Ecto neural progenitor cell (in vitro differentiated cells): ENCODE results near the gene ACOX3.

ENCODE experiments used
- DNase-seq: peaks from one replicate; pipeline ENCODE4 v3.0.0-alpha.2; 2018; ENCODE audit warnings: low spot score

Gene ACOX3

DNA sequence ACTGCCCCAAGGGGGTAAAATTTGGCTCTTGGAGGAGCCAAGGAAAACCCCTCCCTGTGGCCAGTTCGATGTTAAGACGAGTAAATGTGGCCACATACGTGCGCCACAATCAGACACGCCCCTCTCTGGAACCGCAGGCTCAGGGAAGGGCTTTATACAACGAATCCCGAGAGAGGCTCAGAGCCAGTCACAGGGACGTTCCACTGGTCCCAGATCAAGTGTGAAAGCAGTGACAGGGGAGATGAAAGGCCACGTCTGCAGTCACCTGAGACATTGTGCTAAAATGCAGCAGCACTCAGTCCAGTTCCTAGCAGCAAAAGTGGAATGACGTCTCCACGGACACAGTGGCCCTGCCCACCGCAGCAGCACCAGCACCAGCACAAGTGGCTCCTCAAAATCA lies 68.0 kb downstream of the ACOX3 start:
- DNase-seq = no peak

DNA sequence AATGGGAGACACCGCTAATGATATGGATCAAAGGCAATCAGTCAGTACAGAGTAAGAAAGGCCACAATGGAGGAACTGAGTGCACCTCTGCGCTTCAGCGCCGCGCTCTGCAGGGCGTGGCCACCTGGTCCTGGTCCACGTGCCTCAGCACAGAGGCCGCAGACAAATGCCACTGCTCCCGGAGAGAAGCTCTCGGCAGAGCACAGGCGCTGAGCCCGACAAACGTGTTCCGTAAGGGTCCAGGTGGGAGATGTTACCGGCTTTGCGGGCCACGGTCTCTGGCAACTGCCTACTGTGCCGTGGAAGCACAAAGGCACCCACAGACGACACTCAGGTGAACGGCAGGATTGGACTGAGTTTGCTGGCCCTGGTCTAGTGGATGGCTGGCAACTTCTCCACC lies 68.9 kb downstream of the ACOX3 start:
- DNase-seq = no peak

DNA sequence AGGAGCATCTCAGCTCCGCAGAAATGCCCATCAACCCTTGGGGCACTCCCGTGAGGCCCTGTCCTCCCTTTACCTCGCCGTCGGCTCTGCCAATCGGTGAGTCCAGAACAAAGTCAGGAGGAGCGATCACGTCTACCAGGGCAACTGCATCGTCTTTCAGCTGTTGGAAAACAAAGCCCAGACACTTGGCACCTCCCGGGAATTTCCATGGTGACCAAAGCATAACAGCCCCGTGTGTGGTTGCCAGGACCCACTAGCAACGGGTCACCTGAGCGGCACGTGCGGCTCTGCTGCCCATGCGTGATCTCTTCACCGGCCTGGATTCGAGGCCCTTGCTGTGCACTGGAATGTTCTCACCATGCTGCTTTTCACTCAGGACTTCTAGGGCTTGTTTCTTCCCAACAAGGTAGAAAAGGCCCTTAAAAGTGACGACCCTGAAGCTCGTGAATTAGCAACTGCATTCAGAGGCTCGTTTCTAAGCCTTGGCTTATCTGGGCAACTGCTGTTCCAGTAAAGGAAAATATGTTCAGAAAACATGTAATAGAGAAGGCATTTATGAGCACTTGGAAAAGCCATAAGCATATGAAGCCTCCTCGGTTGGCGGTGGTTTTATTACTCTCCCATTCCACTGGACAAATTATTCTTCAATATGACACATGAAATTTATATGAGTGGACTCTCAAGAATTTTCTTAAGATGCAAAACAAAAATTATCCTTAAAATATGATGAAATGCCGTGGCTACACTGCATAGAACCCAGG lies 69.5 kb downstream of the ACOX3 start:
- DNase-seq = no peak

DNA sequence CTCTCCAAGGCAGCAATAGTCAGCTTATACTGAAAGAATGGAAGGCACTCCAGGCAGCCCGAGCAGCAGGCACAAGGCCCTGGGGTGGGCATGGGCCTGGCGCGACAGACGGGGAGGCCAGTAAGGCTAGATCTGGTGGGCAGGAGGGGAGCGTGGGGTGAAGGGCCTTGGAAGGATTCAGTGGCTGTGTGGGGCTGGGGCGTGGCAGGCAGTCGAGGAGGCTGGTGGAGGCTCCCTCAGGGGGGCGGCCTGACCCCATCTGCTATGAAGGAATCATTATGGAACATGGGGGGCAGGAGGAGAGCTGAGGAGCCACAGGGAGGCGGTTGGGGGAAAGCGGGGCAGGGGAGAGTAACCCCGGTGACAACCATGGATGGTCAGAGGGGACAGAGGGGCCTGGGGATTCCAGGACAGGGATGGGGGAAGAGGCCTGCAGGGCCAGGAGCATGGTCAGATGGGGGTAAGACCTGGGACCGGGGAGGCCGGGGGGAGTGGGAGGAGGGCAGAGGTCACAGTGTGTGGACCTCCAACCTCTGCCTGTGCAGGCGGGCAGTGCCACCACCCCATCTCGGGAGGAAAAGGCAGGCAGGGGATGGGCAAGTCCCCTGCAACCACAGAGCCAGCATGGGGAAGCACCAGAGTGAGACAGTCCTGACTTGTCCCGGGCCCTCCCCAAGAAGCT lies 70.3 kb downstream of the ACOX3 start:
- DNase-seq = no peak

DNA sequence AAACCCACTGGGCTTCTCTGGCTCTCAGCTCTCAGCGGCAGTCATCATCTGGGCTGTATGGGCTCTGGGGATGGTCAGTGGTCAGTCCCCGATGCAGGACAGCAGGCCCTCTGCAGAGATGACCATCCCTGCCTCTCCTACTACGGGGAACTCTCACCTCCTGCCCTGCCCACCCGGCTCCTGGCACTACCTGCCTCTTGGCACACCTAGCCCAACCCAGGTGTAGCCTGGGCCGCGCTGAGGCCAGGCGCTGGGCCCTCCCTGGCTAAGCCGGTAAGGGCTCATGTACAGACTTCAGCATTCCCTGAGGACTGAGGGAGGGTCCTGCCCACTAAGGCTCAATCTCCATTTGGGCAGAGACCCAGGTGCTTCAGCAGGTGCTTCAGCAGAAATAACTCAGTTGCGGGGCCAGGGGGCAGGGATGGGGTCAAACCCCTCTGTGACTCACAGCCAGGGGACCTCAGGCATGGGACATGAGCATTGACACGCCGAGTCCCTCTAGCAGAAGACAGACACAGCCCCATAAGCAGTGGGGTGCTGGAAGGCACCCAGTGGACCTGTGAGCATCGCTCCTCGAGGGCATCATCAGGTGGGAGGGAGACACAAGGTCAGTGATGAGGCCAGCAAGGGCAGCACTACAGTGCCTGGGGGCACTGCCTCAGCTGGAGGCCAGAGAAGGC lies 71.0 kb downstream of the ACOX3 start:
- DNase-seq = no peak

DNA sequence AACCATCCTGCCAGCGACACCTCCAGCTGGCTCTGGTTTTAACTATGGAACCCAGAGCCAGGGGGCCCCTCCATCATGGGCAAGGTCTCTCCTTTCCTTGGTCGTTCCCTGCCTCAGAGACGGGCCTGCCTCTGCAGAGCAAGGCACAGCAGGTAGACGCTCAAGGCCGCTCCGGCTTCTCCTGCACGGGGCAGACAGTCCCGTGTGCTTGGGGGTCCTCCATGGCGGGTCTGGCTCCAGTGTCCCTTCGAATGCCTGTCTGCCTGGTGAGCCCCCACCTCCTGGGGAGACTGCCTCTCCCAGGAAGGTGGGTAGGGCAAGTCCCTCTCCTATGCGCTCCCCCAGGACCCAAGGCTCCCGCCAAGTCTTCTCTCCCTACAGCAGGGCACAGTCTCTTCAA lies 71.5 kb downstream of the ACOX3 start:
- DNase-seq = no peak

DNA sequence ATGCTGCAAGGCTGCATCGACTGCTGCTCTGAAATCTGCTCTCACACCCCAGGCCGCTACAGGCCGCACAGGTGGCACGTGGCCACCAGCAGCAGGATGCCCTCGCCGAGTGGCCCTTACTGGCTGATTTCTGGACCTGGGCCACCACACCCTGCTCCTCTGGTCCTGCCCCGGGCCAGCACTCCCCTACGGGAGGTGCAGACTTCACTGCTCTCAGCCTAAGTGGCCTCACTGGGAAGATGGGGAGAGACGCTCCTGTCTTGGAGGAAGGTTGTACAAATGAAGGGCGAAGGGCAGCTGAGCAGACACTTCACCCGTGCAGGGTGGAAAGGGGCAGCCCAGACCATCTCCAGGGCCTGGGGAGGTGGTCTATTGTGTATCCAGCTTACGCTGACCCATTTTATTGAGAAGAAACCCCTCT lies 72.5 kb downstream of the ACOX3 start:
- DNase-seq = no peak

DNA sequence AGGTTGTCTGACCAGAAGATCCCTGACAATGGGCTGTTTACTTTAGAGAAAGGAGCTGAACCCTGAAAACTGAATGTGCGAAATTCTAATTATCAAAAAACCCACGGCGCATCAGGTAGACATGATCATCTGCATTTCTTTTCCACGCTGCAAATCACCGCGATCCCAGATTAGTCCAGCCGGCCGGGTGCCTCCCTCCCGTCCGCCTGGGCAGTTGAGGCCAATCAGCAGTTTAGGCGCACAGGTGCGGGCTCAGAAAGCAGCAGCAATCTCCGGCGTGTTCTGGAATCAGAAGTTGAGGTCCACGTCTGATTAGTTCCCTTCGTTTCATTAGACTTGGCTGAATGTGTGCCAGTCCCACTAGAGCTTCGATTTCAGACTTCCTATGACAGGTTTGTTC lies 73.9 kb downstream of the ACOX3 start:
- no peak for DNase-seq

DNA sequence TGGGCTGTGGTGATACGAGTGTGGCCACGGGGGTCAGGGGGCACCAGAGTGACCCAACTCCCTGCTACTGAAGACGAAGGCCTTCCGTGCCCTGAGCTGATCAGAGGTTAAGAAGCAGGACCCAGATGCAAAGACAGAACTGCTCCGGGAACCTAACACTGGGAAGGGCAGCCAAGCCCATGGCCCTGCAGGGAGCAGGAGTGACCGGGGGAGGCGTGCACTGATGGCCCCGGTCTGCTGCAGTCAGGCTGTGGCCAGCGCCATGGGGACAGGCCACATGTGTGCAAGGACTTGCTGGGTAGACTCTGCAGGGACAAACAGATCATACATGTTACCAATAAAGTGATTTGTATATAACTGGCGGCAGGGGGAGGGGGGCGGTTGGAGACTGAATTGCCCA lies 74.6 kb downstream of the ACOX3 start:
- DNase-seq = no peak

DNA sequence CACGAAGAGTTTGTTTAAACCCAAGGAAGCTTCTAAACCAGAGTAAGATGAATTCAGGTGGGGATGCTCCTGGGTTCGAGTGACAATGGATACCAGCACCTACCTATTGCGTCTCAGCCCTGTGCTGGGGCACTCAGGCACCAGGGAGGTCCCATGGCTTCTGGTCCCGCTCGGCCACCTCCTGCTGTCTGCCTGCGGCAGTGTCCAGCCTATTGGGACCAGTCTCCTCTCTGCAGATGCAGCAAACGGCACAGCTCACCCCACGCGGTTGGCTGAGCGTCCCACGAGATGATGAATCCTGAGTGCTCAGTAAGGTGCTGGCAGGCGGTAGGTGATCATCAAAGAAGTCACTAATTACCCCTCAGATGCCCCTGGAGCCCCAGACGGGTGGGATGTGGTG lies 75.2 kb downstream of the ACOX3 start:
- no peak for DNase-seq

DNA sequence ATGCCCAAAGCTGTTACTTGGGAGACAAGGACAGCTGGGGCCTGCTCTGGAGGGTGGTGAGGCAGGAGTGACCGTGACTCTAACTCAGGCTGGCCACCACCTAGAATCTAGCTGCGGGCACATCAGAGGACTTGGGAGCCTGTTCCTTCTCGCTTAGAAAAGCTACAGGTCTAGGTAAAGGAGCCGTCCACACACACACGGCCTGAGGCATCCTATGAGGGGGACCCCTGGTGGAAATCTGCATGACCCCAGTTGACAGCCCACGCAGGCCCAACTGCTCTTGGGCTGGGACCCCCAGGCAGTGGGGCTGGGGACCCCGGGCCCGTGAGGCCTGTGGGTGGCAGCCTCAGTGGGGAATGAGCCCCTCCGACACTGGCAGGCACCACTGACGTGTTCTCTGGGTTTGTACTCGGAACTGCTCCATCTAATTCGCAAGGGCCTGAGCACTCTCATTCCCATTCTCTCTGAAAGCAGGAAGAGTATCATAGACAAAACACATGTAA lies 75.6 kb downstream of the ACOX3 start:
- DNase-seq = no peak

DNA sequence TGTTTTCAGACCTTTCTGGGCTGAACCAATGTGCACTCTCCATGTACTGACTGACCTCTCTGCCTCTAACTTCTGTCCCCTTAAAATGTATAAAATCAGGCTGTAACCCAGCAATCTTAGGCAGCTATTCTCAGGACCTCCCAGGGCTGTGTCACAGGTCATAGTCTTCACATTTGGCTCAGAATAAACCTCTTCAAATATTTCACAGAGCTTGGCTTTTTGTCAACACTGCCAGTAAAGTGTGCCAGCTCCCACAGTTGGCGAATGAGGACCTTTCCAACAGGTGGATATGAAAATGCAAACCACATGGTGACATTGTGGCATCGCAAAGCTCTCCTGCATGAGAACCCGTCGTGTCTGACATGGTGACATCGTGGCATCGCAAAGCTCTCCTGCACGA lies 76.4 kb downstream of the ACOX3 start:
- DNase-seq = no peak

DNA sequence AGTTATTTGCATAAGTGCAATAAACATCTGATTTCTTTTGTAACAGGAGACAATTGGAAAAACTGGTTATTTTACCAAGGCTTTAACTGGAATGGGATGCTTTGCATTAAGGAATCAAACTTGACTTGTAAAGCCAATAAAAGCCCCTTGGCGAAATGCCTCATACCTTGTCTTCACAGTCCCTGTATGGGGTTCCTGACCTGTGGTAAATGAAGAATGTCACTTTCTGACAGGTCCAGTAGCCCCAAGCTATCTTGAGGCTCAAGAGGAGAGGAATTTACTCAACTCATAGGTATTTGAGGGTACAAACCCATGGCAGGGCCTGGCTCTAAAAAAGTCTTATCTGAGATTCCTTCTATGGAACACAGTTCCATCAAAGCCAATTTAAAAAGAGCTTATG lies 78.0 kb downstream of the ACOX3 start:
- DNase-seq = no peak

DNA sequence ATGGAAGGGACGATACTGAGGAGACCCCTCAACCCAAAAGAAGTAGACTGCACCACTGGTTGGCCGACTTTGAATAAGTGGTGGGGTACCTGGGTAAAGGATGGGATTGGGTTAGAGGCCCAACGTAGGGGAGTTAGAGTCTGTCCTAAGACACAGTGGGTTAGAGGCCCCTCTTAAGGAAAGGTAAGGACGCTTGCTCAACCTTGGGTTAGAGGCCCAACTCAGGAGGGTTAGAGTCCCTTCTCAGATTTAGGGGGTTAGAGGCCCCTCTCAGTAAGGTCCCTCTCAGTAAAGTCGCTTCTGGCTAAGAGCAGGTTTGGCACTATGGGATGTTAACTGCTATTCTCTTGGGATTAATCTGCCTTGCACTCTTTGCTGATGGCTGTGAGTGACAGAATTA lies 81.3 kb downstream of the ACOX3 start:
- DNase-seq = no peak

DNA sequence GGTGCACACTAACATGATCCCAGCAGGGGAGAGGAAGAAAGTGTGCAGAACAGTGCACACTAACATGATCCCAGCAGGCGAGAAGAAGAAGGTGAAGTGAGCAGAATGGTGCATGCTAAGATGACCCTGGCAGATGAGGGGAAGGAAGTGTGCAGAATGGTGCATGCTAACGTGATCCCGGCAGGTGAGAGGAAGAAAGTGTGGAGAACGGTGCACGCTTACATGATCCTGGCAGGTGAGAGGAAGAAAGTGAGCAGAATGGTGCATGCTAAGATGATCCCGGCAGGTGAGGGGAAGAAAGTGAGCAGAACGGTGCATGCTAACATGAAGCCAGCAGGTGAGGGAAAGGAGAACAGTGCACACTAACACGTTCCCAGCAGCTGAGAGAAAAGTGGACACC lies 83.7 kb downstream of the ACOX3 start:
- DNase-seq = no peak

DNA sequence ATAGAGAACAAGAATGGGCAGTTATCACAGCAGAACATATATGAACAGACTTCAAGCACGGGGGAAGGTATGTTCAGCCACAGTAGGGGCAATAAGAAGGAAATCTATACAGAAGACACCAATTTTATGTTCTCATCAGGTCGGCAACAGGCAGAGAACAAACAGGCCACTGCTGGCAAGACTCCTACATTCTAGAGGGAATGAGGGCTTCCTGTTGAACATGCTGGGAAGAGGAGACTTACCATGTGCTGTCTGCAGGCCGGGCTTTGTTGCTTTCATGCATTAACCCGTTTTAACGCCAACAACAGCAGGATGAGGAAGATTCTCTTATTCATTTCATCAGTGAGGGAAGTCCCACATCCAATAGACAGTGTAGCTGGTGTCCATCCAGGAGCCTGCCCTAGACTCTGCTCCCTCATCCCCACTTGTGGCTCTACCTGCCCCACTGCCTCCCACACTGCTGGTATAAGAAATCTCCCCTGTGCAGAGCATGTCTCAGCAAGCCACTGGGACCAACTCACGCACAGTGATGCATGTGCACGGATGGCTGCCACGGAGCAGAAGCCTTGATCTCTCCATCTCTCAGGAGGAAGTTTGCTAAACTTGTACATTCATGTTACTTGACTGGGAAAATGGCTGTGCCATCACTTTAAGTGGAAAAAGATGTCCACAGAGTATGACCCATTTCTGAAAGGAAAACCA lies 84.5 kb downstream of the ACOX3 start:
- DNase-seq = no peak

DNA sequence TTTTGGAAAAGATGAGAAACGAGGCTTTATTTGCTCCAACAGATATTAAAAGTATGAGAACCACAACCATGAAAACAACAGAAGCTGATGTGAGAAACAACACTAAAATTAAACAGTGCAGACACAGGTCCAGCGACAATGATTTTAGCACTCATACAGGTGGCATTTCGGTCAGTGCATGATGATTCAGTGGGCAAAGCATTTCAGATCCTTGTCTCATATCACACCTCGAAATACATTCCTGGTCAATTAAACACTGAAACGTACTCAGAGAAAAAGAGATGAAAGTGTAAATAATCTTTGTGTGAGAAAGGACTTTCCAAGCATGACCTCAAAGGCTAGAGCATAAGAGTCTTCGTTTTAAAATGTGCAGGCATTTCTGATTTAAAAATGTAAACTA lies 85.2 kb downstream of the ACOX3 start:
- DNase-seq = no peak

DNA sequence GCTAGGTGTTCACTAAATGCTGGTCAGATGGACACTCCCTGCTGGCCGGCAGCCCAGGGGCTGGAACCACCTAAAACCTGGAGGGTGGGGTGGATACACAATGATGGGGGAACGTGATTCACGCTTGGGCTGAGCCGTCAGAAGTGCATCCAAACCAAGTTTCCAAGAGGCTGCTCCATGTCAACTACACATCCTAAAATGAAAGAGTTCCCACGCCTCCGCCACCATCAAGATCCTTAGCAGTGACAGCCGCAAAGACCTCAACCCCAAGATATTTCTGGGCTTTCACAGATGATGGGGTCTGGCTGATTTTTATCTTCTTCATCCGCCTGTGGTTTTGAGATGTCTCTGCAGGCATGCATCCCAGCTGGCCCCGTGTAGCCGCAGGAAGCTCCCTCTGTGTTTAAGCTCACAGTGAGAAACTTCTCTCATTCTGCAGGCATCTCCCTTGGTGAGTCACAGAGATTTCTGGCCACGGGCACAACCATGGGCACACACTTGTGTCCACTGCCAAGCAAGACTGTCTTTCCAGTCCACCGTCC lies 86.5 kb downstream of the ACOX3 start:
- no peak for DNase-seq

DNA sequence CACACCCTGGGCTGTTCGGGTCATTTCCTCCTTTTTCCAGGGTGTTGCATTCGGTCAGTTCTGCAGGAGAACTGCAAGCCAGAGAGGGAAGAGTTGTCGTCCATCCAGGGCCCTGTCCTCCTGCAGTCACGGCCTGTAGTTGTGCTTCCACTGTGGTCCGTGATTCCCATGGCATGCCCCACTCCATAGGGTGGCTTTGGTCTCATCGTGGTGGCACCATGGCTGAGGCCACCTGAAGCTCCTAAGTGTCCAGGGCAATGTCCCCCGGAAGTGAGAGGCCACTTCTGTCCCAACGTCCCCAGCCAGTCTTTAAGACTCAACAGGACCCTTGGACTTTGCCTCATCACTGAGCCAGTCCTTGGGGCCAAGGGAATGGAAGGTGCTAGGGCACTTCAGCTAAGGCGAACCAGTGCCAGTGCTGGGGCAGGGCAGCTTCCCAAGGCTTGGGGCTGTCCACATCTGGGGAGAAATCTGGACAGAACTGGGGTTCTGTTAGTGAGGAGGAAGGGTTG lies 87.3 kb downstream of the ACOX3 start:
- DNase-seq = no peak

DNA sequence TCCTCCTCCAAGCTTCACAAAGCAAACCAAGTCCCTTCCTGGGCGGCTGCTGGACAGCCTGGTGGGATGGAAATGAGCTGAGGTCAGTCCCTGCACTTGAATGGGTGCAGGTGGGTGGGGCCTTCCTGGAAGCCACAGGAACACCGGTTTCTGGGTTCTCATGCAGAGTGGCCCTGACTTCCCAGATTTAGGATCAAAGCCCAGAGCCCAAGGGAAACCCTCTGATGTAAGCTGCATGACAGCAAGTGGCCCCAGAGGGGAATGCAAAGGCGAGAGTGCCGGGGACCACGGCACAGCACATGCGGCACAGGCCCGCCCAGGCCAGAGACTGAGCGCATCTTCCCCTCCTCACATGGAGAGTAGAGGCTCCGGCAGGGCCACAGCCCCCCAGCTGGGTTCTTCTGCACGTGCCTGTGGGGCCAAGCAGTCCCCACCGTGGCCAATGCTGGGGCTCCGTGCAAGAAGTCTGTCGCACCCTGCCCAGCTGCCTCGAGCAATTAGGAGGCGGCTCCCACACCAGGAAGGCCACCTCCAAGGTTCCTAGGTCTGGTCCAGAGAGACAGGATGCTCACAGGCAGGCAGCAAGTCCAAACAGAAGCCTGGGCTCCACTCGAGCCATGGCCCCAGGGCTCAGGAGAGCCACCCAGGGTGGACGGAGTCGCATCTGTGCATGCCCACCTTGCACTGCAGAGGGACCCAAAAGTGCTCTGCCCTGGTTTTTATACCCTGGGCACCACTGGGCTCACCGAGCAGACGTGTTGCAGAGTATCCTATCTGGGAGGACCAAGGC lies 88.0 kb downstream of the ACOX3 start:
- no peak for DNase-seq

DNA sequence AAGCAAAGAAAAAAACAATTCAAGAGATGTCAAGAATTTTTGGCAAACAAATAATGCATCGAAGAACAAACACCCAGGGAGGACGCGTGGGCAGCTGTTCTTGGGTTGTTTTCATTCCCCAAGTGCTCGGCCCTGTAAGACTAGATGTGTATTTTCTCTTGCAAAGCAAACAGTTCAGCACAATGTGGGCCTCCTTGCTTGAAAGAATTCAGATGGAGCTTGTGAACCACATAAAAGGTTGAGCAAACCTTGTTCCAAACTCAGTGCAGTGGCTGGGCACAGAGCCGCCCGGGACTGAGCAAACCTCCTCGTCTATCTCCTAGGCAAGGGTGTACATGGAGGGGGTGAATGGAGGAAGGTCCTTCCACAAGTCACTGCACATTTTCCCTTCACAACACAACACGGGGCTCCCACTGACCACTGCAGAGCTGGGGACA lies 88.6 kb downstream of the ACOX3 start:
- DNase-seq = peak; percentile 18
